H1 (cell line): ENCODE measurements around the gene DCAF15. TPM values are rescaled to one million over a fixed set of nuclear protein-coding genes. Genes with fewer than 3 reads are reported as not detected.
A peak's percentile ranks its signal among the peaks of the same experiment; 100 is the strongest.

Source experiments
- CTCF ChIA-PET: fragments of 300-600 bp; sonication (Branson Sonifier 250); formaldehyde crosslinking; loops from one replicate; lab custom pipeline; 2021; ENCODE audit not compliant: partially characterized antibody; lab: Charles Lee
- POLR2A ChIA-PET: fragments of 300-600 bp; sonication (Branson Sonifier 250); formaldehyde crosslinking; loops from one replicate; lab custom pipeline; 2021; ENCODE audit warnings: inconsistent platforms; ENCODE audit not compliant: partially characterized antibody; lab: Charles Lee
- DNase-seq, 2 experiments: peaks; one replicate each; pipeline versions ENCODE4 v3.0.0 to v3.0.0-alpha.2; 2010 to 2022; ENCODE audit warnings: low spot score in 2 of 2, low read depth in 1 of 2, mixed read lengths in 1 of 2
- FAIRE-seq: peaks from 2 replicates; lab custom pipeline; 2011; peaks lifted over from hg19 to GRCh38; lab: Jason Lieb, UNC
- H2AFZ ChIP-seq: 2 replicates; pipeline ENCODE4 v1.8.1; 2012; ENCODE audit warnings: low read length, inconsistent platforms
- H2AK5ac ChIP-seq: 2 replicates; pipeline ENCODE4 v1.6.1; 2013; ENCODE audit warnings: low read depth, low read length
- H2BK120ac ChIP-seq: replicated peaks from 2 replicates; pipeline ENCODE3; 2013; ENCODE audit warnings: low read depth, low read length, inconsistent platforms
- H2BK12ac ChIP-seq: 2 replicates; pipeline ENCODE4 v1.6.1; 2013; ENCODE audit warnings: low read depth, low read length
- H2BK15ac ChIP-seq: 2 replicates; pipeline ENCODE4 v1.6.1; 2013; ENCODE audit warnings: low read length
- H2BK20ac ChIP-seq: 2 replicates; pipeline ENCODE4 v1.6.1; 2013; ENCODE audit warnings: low read length
- H2BK5ac ChIP-seq: 2 replicates; pipeline ENCODE4 v1.6.1; 2013; ENCODE audit warnings: low read depth, low read length
- H3K14ac ChIP-seq: 2 replicates; pipeline ENCODE4 v1.6.1; 2013; ENCODE audit warnings: inconsistent platforms; ENCODE audit not compliant: insufficient read length
- H3K18ac ChIP-seq: 2 replicates; pipeline ENCODE4 v1.6.1; 2013; ENCODE audit warnings: low read length; ENCODE audit errors: extremely low read depth
- H3K23ac ChIP-seq: 2 replicates; pipeline ENCODE4 v1.6.1; 2013; ENCODE audit warnings: inconsistent platforms; ENCODE audit not compliant: insufficient read length
- H3K23me2 ChIP-seq: 2 replicates; pipeline ENCODE4 v1.6.1; 2013; ENCODE audit warnings: low read depth, low read length
- H3K27ac ChIP-seq: 2 replicates; pipeline ENCODE4 v1.6.1; 2011; ENCODE audit warnings: low read depth, low read length, inconsistent platforms
- H3K27me3 ChIP-seq, 4 experiments: replicated peaks in 1 of 4; 1 replicate in 1 of 4; 2 replicates in 3 of 4; pipeline versions ENCODE4 v1.6.1 to v1.8.1; 2011 to 2013; ENCODE audit warnings: low read length in 3 of 4, mild to moderate bottlenecking in 3 of 4, inconsistent platforms in 2 of 4, mixed read lengths in 2 of 4, moderate library complexity in 1 of 4; ENCODE audit not compliant: control insufficient read depth in 3 of 4, insufficient read depth in 3 of 4; ENCODE audit errors: extremely low read depth in 1 of 4
- H3K36me3 ChIP-seq, 4 experiments: 2 replicates each; pipeline versions ENCODE4 v1.6.1 to v1.8.1; 2011 to 2013; ENCODE audit warnings: mild to moderate bottlenecking in 4 of 4, low read length in 3 of 4, moderate library complexity in 2 of 4, control low read depth in 1 of 4, inconsistent platforms in 1 of 4; ENCODE audit not compliant: insufficient read depth in 4 of 4, control insufficient read depth in 2 of 4
- H3K4ac ChIP-seq: replicated peaks from 2 replicates; pipeline ENCODE3; 2013; ENCODE audit warnings: low read length, low read depth, mixed read lengths, inconsistent platforms; ENCODE audit not compliant: insufficient read length
- H3K4me1 ChIP-seq, 4 experiments: replicated peaks in 1 of 4; 1 replicate in 1 of 4; 2 replicates in 3 of 4; pipeline versions ENCODE4 v1.6.1 to v1.8.1; 2011 to 2013; ENCODE audit warnings: low read length in 3 of 4, inconsistent platforms in 2 of 4, mixed read lengths in 1 of 4; ENCODE audit not compliant: insufficient read depth in 4 of 4, control insufficient read depth in 3 of 4
- H3K4me2 ChIP-seq, 2 experiments: 2 replicates each; pipeline versions ENCODE4 v1.6.1 to v1.8.1; 2011 to 2013; ENCODE audit warnings: low read depth in 2 of 2, low read length in 2 of 2, control low read depth in 1 of 2, inconsistent platforms in 1 of 2, mild to moderate bottlenecking in 1 of 2; ENCODE audit not compliant: insufficient read depth in 1 of 2
- H3K4me3 ChIP-seq, 4 experiments: fragments of 200-600, 300-600 bp in 1 of 4; sonication (generic), shearing (Covaris generic), sonication (Bioruptor Twin) in 1 of 4; 2 replicates each; pipeline versions ENCODE4 v1.5.1 to v1.8.1; 2011 to 2016; ENCODE audit warnings: low read length in 4 of 4, low read depth in 3 of 4, control low read depth in 2 of 4, inconsistent platforms in 2 of 4, mild to moderate bottlenecking in 2 of 4, mixed read lengths in 1 of 4, moderate library complexity in 1 of 4; ENCODE audit not compliant: insufficient read depth in 2 of 4; ENCODE audit errors: extremely low read depth in 1 of 4
- H3K56ac ChIP-seq: replicated peaks from 2 replicates; pipeline ENCODE3; 2013; ENCODE audit warnings: low read depth, mild to moderate bottlenecking, mixed read lengths, low read length, inconsistent platforms; ENCODE audit not compliant: insufficient read length
- H3K79me1 ChIP-seq: 2 replicates; pipeline ENCODE4 v1.6.1; 2013; ENCODE audit warnings: low read depth, low read length, control low read depth
- H3K79me2 ChIP-seq, 2 experiments: 2 replicates each; pipeline versions ENCODE4 v1.6.1 to v1.8.1; 2012 to 2013; ENCODE audit warnings: low read length in 2 of 2, mild to moderate bottlenecking in 2 of 2, inconsistent platforms in 1 of 2; ENCODE audit not compliant: insufficient read depth in 2 of 2, control insufficient read depth in 1 of 2
- H3K9ac ChIP-seq, 4 experiments: replicated peaks in 1 of 4; 1 replicate in 1 of 4; 2 replicates in 3 of 4; pipeline versions ENCODE4 v1.6.1 to v1.8.1; 2011 to 2013; ENCODE audit warnings: low read depth in 3 of 4, low read length in 3 of 4, control low read depth in 2 of 4, mild to moderate bottlenecking in 2 of 4, moderate library complexity in 2 of 4, inconsistent platforms in 1 of 4; ENCODE audit errors: extremely low read depth in 1 of 4
- H3K9me3 ChIP-seq, 2 experiments: 2 replicates each; pipeline versions ENCODE4 v1.6.1 to v1.8.1; 2012 to 2013; ENCODE audit warnings: mild to moderate bottlenecking in 2 of 2, moderate library complexity in 2 of 2, control low read depth in 1 of 2, inconsistent platforms in 1 of 2, low read depth in 1 of 2, low read length in 1 of 2, mixed read lengths in 1 of 2; ENCODE audit not compliant: insufficient read depth in 2 of 2
- H4K20me1 ChIP-seq, 2 experiments: replicated peaks in 1 of 2; 2 replicates each; pipeline versions ENCODE3 to v1.8.1; 2011 to 2013; ENCODE audit warnings: inconsistent platforms in 2 of 2, low read length in 2 of 2, mild to moderate bottlenecking in 1 of 2; ENCODE audit not compliant: insufficient read depth in 2 of 2, control insufficient read depth in 1 of 2
- H4K5ac ChIP-seq: 2 replicates; pipeline ENCODE4 v1.6.1; 2013; ENCODE audit warnings: low read length, low read depth, mixed read lengths, inconsistent platforms; ENCODE audit not compliant: insufficient read length
- H4K8ac ChIP-seq: 2 replicates; pipeline ENCODE4 v1.8.0; 2013; ENCODE audit warnings: mild to moderate bottlenecking, moderate library complexity, low read length, inconsistent platforms; ENCODE audit not compliant: insufficient read depth; ENCODE audit errors: extremely low read depth
- H4K91ac ChIP-seq: replicated peaks from 2 replicates; pipeline ENCODE3; 2013; ENCODE audit warnings: low read length, mixed read lengths, inconsistent platforms; ENCODE audit not compliant: insufficient read length
- ATF2 ChIP-seq: IDR thresholded peaks from 2 replicates; pipeline ENCODE4 v1.6.1; 2012; ENCODE audit warnings: low read length, inconsistent platforms
- PHF8 ChIP-seq: fragments of 200-600 bp; sonication (generic); conservative IDR thresholded peaks from 2 replicates; pipeline ENCODE4 v1.7.1; 2012; ENCODE audit warnings: low read depth, mild to moderate bottlenecking, inconsistent platforms, low read length, moderate library complexity
- RXRA ChIP-seq: IDR thresholded peaks from 2 replicates; pipeline ENCODE4 v1.6.1; 2011; ENCODE audit warnings: low read depth, mild to moderate bottlenecking, low read length, moderate library complexity; ENCODE audit not compliant: insufficient read depth
- SIRT6 ChIP-seq: IDR thresholded peaks from one replicate; pipeline ENCODE4 v1.7.1; 2012; ENCODE audit warnings: low read length, inconsistent platforms
- SP2 ChIP-seq: IDR thresholded peaks from 2 replicates; pipeline ENCODE4 v1.6.1; 2012; ENCODE audit warnings: mild to moderate bottlenecking, low read length, inconsistent platforms
- TEAD4 ChIP-seq: IDR thresholded peaks from 2 replicates; pipeline ENCODE4 v1.6.1; 2012; ENCODE audit warnings: low read depth, low read length, inconsistent platforms, mixed read lengths
- WGBS, 2 experiments: shearing (Covaris generic) in 1 of 2; methylation state at CpG; one replicate each; pipeline versions ENCODE4 v1.1.6 to v1.1.7; 2013 to 2015; ENCODE audit warnings: low lambda C conversion rate in 2 of 2, mixed read lengths in 2 of 2, inconsistent platforms in 1 of 2, low coverage in 1 of 2, missing lambda C conversion rate in 1 of 2; ENCODE audit not compliant: insufficient replicate concordance in 2 of 2, insufficient coverage in 1 of 2, insufficient read length in 1 of 2; ENCODE audit errors: extremely low coverage in 1 of 2, missing lambda C conversion rate in 1 of 2; 5-methylcytosine and 5-hydroxymethylcytosine counted together
- polyA plus RNA-seq, 7 experiments: library from polyadenylated mRNA; depleted of rRNA in 3 of 7; stranded (reverse) in 5 of 7; unstranded in 2 of 7; fragments of >200 nt in 5 of 7; fragments of 200-250 nt in 2 of 7; gene quantifications; 1 replicate in 5 of 7; 2 replicates in 1 of 7; 4 replicates in 1 of 7; pipeline versions ENCODE4 v1.2.1 to v1.2.3, GENCODE V29; 2011 to 2013; ENCODE audit warnings: missing spikeins in 2 of 7, mixed read lengths in 2 of 7
- total RNA-seq: library from RNA; stranded (reverse); fragmentation: NEBNext Ultra II Directional; extraction: Animal tissue kit (Norgen Biotek cat#: 25700); gene quantifications from 2 replicates; pipeline ENCODE4 v1.2.1, GENCODE V29; 2021

Gene DCAF15
- total and polyA plus RNA-seq, 2 of the 8 experiments (the other 6 are each of a cell fraction or from before 2014, with no cell fraction given) = 68.7 to 80.8 TPM

GRCh38 chr19:13984186-13984585, 31.9 kb downstream of the DCAF15 start:
- Histone ChIP-seq H3K4me3 (no peak overlapping the region), H3K79me1 (no peaks in the 10 kb centered on the region), H2BK120ac (no peak overlapping the region), H4K8ac (no peak overlapping the region), H2BK5ac (peak overlapping the region; percentile 71; the same call in 1 of the 2 replicates), H3K27me3 (no peaks in the 10 kb centered on the region), H3K4me2 (no peak overlapping the region), H3K23me2 (no peaks in the 10 kb centered on the region; the same call in 1 of the 2 replicates), H3K9me3 (no peaks in the 10 kb centered on the region), H4K5ac (no peak overlapping the region), H3K9ac (no peak overlapping the region), H3K27ac (no peak overlapping the region), H2BK20ac (no peak overlapping the region), H3K56ac (no peak overlapping the region), H2BK12ac (peak overlapping the region; percentile 40; the same call in 1 of the 2 replicates), H3K36me3 (0 out of 8 replicates have a peak, but pooled peaks cover 0 to 3% (median 0%) of the 10 kb centered on the region in 4 experiments), H3K18ac (no peak overlapping the region), H3K4ac (no peak overlapping the region), H4K20me1 (no peaks in the 10 kb centered on the region), H3K4me1 (peaks cover 0 to 45% (median 37%) of the 10 kb centered on the region in 4 experiments; a peak in 6 of 7 replicates), H3K23ac (no peak overlapping the region), H3K79me2 (no peaks in the 10 kb centered on the region), H3K14ac (no peak overlapping the region), H4K91ac (peak overlapping the region; percentile 1), H2AK5ac (no peak overlapping the region), H2AFZ (no peak overlapping the region), H2BK15ac (no peak overlapping the region; the same call in 1 of the 2 replicates)
- CTCF ChIA-PET = interaction anchor here (0.6 to 1.4 kb wide), 3 partner anchors 35 to 59 kb away, joined by 3 to 4 read pairs (median 4); partner anchors contain the start of gene IL27RA
- DNase-seq (no peak), FAIRE-seq (no peak)
- POLR2A ChIA-PET = interaction anchor here (1.2 to 2.4 kb wide), 5 partner anchors 11 to 28 kb away, joined by 3 to 11 read pairs (median 6); partner anchors contain the start of gene RFX1
- WGBS, 2 experiments = 74% methylated on average over 11 of the region's 15 CpGs; no CpG with 5 or more reads in 1 of the 2 experiments
- no peak for TF ChIP-seq ATF2
- TF ChIP-seq SP2 = no peak
- no peak for TF ChIP-seq RXRA
- TF ChIP-seq TEAD4 = no peak
- TF ChIP-seq SIRT6 = no peak
- TF ChIP-seq PHF8 = no peak
